GM12865 (cell line): ENCODE results near the gene B2M.
A peak's percentile ranks its signal among the peaks of the same experiment; 100 is the strongest.

ENCODE experiments used
- DNase-seq: peaks from one replicate; pipeline ENCODE4 v3.0.0; 2010; ENCODE audit warnings: low read depth
- H3K4me3 ChIP-seq: 2 replicates; pipeline ENCODE4 v1.5.1; 2011; ENCODE audit warnings: mild to moderate bottlenecking, low read depth, low read length, control low read depth
- TF ChIP-seq, protein P1 (sequence below): IDR thresholded peaks from 2 replicates; pipeline ENCODE4 v1.5.1; 2011; ENCODE audit warnings: low read length, control low read depth, low read depth, inconsistent platforms; ENCODE audit not compliant: insufficient read depth; ENCODE audit errors: missing control alignments

The B2M gene

DNA sequence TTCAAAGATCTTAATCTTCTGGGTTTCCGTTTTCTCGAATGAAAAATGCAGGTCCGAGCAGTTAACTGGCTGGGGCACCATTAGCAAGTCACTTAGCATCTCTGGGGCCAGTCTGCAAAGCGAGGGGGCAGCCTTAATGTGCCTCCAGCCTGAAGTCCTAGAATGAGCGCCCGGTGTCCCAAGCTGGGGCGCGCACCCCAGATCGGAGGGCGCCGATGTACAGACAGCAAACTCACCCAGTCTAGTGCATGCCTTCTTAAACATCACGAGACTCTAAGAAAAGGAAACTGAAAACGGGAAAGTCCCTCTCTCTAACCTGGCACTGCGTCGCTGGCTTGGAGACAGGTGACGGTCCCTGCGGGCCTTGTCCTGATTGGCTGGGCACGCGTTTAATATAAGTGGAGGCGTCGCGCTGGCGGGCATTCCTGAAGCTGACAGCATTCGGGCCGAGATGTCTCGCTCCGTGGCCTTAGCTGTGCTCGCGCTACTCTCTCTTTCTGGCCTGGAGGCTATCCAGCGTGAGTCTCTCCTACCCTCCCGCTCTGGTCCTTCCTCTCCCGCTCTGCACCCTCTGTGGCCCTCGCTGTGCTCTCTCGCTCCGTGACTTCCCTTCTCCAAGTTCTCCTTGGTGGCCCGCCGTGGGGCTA, at the start of gene B2M, which contains the start of gene PATL2:
Gene B2M, plus strand, starts transcription at position 422 of the 647 bp plus-strand sequence. Its CDS starts 30 bp downstream, at position 452.
Gene PATL2, minus strand, starts transcription at position 228 of the 647 bp plus-strand sequence. CDS start 34,833 bp downstream, outside the sequence.
- DNase-seq, result peak; percentile 98
- TF ChIP-seq, protein P1, sequence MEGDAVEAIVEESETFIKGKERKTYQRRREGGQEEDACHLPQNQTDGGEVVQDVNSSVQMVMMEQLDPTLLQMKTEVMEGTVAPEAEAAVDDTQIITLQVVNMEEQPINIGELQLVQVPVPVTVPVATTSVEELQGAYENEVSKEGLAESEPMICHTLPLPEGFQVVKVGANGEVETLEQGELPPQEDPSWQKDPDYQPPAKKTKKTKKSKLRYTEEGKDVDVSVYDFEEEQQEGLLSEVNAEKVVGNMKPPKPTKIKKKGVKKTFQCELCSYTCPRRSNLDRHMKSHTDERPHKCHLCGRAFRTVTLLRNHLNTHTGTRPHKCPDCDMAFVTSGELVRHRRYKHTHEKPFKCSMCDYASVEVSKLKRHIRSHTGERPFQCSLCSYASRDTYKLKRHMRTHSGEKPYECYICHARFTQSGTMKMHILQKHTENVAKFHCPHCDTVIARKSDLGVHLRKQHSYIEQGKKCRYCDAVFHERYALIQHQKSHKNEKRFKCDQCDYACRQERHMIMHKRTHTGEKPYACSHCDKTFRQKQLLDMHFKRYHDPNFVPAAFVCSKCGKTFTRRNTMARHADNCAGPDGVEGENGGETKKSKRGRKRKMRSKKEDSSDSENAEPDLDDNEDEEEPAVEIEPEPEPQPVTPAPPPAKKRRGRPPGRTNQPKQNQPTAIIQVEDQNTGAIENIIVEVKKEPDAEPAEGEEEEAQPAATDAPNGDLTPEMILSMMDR, result no peak
- peak within 1 kb of the TSS; percentile 94 for H3K4me3 ChIP-seq

DNA sequence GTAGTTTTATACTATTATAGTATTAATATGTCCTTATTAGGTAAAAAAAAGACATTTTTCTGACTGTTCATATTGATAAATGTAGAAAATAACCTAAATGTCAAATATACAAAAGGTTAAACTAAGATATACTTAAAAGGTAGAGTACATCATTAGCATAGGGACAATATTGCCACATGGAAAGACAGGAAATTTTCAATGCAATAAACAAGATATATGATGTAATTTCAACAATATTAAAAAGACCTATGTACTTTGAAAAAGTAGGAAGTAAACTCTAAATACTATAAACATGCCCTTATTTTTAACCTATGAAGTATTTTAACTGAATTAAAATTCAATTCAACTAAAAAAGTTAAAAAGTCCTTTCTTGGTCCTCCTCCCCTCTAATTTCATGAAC, 49.7 kb upstream of the B2M start:
- H3K4me3 ChIP-seq, result peak overlapping the region; percentile 91
- TF ChIP-seq, protein P1, result no peak
- DNase-seq, result no peak

GRCh38 chr15:44662478-44663409, 48.6 kb upstream of the B2M start:
- DNase-seq, result peak; percentile 94
- peak overlapping the region; percentile 91 for H3K4me3 ChIP-seq
- TF ChIP-seq, protein P1, result no peak

DNA sequence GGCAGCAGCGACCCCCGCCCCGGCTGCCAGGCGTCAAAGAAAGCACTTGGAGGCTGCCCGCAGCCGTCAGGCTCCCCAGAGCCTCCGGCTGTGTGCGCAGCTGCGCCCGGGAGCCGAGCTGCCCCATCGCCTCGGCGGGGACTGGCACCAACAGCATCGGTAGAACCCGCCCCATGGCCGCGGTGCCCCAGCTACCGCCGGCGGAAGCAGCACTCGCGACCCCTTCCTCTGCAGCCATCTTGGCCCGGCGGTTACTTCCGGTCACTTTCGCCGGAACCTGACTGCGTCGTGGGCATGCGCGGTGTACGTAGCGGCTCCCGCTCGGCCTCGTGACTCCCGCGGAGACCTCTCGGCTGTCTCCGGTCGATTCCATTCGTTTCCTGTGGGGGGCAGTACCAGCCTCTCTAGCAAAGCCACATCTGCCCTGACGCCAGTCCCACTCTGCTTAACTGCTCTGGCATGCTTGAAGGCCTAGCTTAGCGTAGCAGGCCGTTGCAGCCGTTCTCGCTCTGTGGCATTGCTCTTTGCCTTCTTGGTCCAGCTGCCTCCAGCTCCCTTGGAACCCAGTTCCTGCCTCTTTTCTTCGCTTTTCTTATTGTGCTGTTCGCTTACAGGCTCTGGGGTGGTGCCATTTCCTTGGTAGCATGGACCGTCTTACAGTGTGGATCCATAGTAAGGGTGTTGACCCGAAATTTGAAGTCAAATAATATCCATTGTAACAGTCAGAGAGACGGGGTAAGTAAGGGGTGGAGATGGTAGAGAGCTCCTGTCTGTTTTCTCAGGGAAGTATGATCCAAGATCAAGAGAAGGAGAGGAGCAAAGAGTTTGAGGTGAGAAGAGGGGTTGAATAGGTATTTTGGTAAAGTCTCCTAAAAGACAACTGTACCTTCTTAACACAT, 47.7 kb upstream of the B2M start, which contains the start of gene SPG11:
Gene SPG11, minus strand, starts transcription at position 253 of the 899 bp plus-strand sequence. Its CDS starts 15 bp downstream, at position 238.
- peak; percentile 99 for DNase-seq
- TF ChIP-seq, protein P1, result peak; percentile 90

DNA sequence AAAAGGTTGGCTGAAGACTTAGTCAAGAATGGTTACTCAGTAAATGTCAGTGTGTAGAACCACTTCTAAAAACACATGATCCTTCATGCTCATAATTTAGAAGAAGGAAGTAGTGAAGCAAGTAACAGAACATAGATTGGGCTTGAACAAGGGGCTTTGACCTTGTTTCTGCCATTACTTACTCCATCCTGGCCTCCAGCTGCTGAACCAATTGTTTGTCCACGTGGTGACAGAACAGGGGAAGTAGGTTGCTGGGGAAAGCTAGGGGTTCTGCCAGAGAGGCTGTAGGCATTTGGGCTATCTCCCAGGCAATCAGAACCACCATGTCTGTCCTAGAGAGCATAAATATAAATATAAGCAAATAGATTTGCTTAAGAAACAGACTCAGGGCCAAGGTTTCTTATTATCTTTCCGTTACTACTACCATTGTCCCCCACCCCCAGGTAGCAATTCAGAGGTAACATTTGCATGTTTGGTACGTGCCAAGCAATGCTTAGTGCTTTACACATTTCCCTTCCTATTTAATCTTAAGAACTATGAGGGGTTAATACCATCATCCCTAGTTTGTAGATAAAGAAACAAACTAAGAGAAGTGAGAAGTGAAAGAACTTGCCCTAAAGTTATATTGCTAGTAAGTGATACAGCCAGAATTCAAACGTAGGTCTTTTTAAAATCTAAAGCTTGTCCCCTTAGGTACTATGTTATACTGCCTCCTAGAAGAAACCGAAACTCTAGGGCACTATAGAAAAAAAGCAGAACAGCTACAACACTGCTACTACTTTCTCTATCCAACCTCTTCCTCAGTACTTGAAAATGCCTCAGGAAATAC, 44.9 kb upstream of the B2M start:
- TF ChIP-seq, protein P1, result no peak
- peak overlapping the region; percentile 49 for H3K4me3 ChIP-seq
- peak; percentile 61 for DNase-seq

More for the DNA sequence above, 47.7 kb upstream of the B2M start, which contains the start of gene SPG11:
- H3K4me3 ChIP-seq, result peak within 1 kb of the TSS; percentile 91

- TF ChIP-seq, protein P1, result no peak
- no peak for DNase-seq
- peak overlapping the region; percentile 49 for H3K4me3 ChIP-seq
Observed at GRCh38 chr15:44667039-44667360, 44.3 kb upstream of the B2M start.
